K562 (cell line): ENCODE data around the gene MYO16. TPM values are rescaled to one million over a fixed set of nuclear protein-coding genes. Genes with fewer than 3 reads are reported as not detected.
A peak's percentile ranks its signal among the peaks of the same experiment; 100 is the strongest.

Experiments used
- DPF2 ChIP-seq: fragments of 450-650 bp; IDR thresholded peaks from 2 replicates; pipeline ENCODE4 v1.6.1; 2016
- HNRNPH1 ChIP-seq: fragments of 200-400 bp; formaldehyde crosslinking; optimal IDR thresholded peaks from 2 replicates; pipeline ENCODE3; 2017; ENCODE audit warnings: low read depth, mild to moderate bottlenecking, low read length, moderate library complexity
- KDM5B ChIP-seq: fragments of 200-600 bp; sonication (generic); IDR thresholded peaks from 2 replicates; pipeline ENCODE4 v1.6.1; 2012; ENCODE audit warnings: low read depth, mild to moderate bottlenecking, moderate library complexity, low read length, control low read depth, inconsistent platforms; ENCODE audit not compliant: insufficient replicate concordance
- NCOA1 ChIP-seq: fragments of 450-650 bp; IDR thresholded peaks from 2 replicates; pipeline ENCODE4 v1.6.1; 2016; ENCODE audit warnings: low read depth
- PTRF ChIP-seq: fragments of 450-650 bp; IDR thresholded peaks from 2 replicates; pipeline ENCODE4 v1.6.1; 2016; ENCODE audit warnings: mild to moderate bottlenecking, missing genetic modification characterization, missing compliant biosample characterization
- RNF2 ChIP-seq: sonication (generic); IDR thresholded peaks from 2 replicates; pipeline ENCODE4 v1.6.1; 2016
- SLC30A9 ChIP-seq: fragments of 250-450 bp; sonication (Bioruptor Pico); IDR thresholded peaks from 2 replicates; pipeline ENCODE4 v1.8.0; 2022; ENCODE audit warnings: mild to moderate bottlenecking, moderate library complexity
- SMARCA5 ChIP-seq: fragments of 450-650 bp; IDR thresholded peaks from 2 replicates; pipeline ENCODE4 v1.6.1; 2016
- SOX6 ChIP-seq: fragments of 450-650 bp; IDR thresholded peaks from 2 replicates; pipeline ENCODE4 v1.6.1; 2014; ENCODE audit warnings: mild to moderate bottlenecking
- SREBF2 ChIP-seq: sonication (generic); formaldehyde crosslinking; IDR thresholded peaks from 2 replicates; pipeline ENCODE4 v1.4.0; 2020; ENCODE audit warnings: mild to moderate bottlenecking, missing genetic modification reagents
- XRCC4 ChIP-seq: IDR thresholded peaks from one replicate; pipeline ENCODE4 v1.6.1; 2011; ENCODE audit not compliant: insufficient read depth, insufficient read length; ENCODE audit errors: extremely low read depth
- ZEB2 ChIP-seq: fragments of 450-650 bp; IDR thresholded peaks from 2 replicates; pipeline ENCODE4 v1.6.1; 2016
- ZNF354B ChIP-seq: fragments of 250-450 bp; sonication (Bioruptor Pico); IDR thresholded peaks from 2 replicates; pipeline ENCODE4 v1.4.0; 2020
- polyA plus RNA-seq, 8 experiments: library from polyadenylated mRNA; depleted of rRNA in 4 of 8; stranded (reverse) in 5 of 8; unstranded in 3 of 8; fragments of >200 nt; fragmentation: Nextera tagmentation in 2 of 8; fragmentation: Illumina TruSeq in 1 of 8; extraction: Ambion mirVana in 2 of 8; extraction: Trizol in 1 of 8; gene quantifications; 2 replicates each; pipeline versions ENCODE4 v1.2.1 to v1.2.3, GENCODE V29; 2011 to 2014; ENCODE audit warnings: inconsistent platforms in 1 of 8, missing spikeins in 1 of 8
- total RNA-seq, 7 experiments: library from RNA; depleted of rRNA in 6 of 7; stranded (reverse); fragments of >200 nt in 6 of 7; fragmentation: Illumina TruSeq in 2 of 7; extraction: Trizol in 2 of 7; gene quantifications; 2 replicates each; pipeline versions ENCODE4 v1.2.1 to v1.2.3, GENCODE V29; 2011 to 2021; ENCODE audit warnings: low replicate concordance in 1 of 7
- TF ChIP-seq, protein P1 (sequence below): fragments of 450-650 bp; conservative IDR thresholded peaks from 2 replicates; pipeline ENCODE4 v1.6.1; 2016; ENCODE audit warnings: missing genetic modification characterization, low read depth, mild to moderate bottlenecking, control low read depth, missing compliant biosample characterization
- TF ChIP-seq, protein P2 (sequence below), 3 experiments: fragments of 200-800 bp in 1 of 3; fragments of 250-450 bp in 1 of 3; fragments of 450-650 bp in 1 of 3; sonication (Bioruptor Pico) in 1 of 3; sonication (Bioruptor generic) in 1 of 3; formaldehyde crosslinking in 1 of 3; IDR thresholded peaks; 2 replicates each; pipeline versions ENCODE4 v1.6.1 to v1.8.0; 2016 to 2022; ENCODE audit warnings: mild to moderate bottlenecking in 2 of 3, missing genetic modification characterization in 2 of 3, missing compliant biosample characterization in 1 of 3, moderate library complexity in 1 of 3
- TF ChIP-seq, protein P3 (sequence below): fragments of 450-650 bp; IDR thresholded peaks from one replicate; pipeline ENCODE4 v1.6.1; 2018; ENCODE audit warnings: mild to moderate bottlenecking, moderate library complexity; ENCODE audit not compliant: partially characterized antibody
- TF ChIP-seq, protein P4 (sequence below): sonication (generic); formaldehyde crosslinking; IDR thresholded peaks from 2 replicates; pipeline ENCODE4 v1.8.1; 2023; ENCODE audit warnings: missing genetic modification reagents, mild to moderate bottlenecking, borderline replicate concordance

MYO16 gene
- total and polyA plus RNA-seq, 9 of the 15 experiments (the other 6 are each of a cell fraction or from before 2014, with no cell fraction given) = 4.3 to 45.7 (median 12.1) TPM

DNA sequence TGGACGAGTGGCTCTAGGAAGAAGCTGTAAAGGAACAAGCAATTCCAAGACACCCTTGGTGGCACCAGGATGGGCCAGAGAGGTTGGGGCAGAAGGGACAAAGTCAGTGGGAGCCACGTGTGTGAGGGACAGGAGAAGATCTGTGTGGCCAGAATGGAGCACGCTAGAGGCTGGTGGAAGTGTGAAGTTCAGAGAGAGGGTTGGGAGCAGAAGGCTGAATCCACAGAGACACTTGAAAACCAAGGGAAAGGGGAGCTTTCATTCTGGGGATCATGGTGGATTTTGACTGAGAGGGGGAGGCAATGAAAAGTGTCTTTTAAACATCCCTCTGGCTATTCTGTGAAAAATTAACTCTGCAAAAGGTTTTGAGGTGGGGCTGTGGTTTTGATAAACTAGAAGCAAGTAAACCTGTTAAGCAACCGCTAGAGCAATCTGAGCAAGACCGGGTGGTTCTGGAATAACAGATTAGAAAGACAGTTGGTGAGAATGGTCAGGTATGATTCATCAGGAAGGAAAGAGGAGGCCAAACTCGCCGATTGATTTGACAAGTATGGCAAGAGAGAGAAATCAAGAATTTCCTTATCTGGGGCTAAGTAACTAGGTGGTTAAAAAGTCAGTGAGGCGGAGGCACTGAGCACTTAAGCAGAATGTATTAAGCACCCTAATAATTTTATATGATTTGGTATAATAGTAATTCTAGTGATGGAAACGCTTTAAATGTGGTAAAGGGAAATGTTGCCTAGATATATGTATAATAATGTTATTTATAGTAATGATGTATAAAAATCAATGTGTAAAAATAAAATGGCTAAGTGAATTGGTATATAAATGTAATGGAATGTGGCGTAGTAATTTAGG is 140.0 kb downstream of the MYO16 start (continued):
- TF ChIP-seq, protein P1, sequence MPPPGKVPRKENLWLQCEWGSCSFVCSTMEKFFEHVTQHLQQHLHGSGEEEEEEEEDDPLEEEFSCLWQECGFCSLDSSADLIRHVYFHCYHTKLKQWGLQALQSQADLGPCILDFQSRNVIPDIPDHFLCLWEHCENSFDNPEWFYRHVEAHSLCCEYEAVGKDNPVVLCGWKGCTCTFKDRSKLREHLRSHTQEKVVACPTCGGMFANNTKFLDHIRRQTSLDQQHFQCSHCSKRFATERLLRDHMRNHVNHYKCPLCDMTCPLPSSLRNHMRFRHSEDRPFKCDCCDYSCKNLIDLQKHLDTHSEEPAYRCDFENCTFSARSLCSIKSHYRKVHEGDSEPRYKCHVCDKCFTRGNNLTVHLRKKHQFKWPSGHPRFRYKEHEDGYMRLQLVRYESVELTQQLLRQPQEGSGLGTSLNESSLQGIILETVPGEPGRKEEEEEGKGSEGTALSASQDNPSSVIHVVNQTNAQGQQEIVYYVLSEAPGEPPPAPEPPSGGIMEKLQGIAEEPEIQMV (tag) = no peak
- no peak for TF ChIP-seq ZNF354B
- no peak for TF ChIP-seq XRCC4
- no peak for TF ChIP-seq SLC30A9 (CRISPR knock-in tag)
- TF ChIP-seq PTRF (tag) = no peak
- TF ChIP-seq KDM5B = no peak
- peak; percentile 69; the same call in 1 of the 2 replicates for TF ChIP-seq ZEB2
- no peak for TF ChIP-seq HNRNPH1
- TF ChIP-seq, protein P2, sequence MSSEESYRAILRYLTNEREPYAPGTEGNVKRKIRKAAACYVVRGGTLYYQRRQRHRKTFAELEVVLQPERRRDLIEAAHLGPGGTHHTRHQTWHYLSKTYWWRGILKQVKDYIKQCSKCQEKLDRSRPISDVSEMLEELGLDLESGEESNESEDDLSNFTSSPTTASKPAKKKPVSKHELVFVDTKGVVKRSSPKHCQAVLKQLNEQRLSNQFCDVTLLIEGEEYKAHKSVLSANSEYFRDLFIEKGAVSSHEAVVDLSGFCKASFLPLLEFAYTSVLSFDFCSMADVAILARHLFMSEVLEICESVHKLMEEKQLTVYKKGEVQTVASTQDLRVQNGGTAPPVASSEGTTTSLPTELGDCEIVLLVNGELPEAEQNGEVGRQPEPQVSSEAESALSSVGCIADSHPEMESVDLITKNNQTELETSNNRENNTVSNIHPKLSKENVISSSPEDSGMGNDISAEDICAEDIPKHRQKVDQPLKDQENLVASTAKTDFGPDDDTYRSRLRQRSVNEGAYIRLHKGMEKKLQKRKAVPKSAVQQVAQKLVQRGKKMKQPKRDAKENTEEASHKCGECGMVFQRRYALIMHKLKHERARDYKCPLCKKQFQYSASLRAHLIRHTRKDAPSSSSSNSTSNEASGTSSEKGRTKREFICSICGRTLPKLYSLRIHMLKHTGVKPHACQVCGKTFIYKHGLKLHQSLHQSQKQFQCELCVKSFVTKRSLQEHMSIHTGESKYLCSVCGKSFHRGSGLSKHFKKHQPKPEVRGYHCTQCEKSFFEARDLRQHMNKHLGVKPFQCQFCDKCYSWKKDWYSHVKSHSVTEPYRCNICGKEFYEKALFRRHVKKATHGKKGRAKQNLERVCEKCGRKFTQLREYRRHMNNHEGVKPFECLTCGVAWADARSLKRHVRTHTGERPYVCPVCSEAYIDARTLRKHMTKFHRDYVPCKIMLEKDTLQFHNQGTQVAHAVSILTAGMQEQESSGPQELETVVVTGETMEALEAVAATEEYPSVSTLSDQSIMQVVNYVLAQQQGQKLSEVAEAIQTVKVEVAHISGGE (CRISPR knock-in tag; IDR thresholded peaks at IDR 0.05) = no peak
- TF ChIP-seq, protein P3, sequence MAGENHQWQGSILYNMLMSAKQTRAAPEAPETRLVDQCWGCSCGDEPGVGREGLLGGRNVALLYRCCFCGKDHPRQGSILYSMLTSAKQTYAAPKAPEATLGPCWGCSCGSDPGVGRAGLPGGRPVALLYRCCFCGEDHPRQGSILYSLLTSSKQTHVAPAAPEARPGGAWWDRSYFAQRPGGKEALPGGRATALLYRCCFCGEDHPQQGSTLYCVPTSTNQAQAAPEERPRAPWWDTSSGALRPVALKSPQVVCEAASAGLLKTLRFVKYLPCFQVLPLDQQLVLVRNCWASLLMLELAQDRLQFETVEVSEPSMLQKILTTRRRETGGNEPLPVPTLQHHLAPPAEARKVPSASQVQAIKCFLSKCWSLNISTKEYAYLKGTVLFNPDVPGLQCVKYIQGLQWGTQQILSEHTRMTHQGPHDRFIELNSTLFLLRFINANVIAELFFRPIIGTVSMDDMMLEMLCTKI = no peak
- peak; percentile 93; the same call in 1 of the 2 replicates for TF ChIP-seq NCOA1
- no peak for TF ChIP-seq SREBF2 (CRISPR knock-in tag)
- TF ChIP-seq, protein P4, sequence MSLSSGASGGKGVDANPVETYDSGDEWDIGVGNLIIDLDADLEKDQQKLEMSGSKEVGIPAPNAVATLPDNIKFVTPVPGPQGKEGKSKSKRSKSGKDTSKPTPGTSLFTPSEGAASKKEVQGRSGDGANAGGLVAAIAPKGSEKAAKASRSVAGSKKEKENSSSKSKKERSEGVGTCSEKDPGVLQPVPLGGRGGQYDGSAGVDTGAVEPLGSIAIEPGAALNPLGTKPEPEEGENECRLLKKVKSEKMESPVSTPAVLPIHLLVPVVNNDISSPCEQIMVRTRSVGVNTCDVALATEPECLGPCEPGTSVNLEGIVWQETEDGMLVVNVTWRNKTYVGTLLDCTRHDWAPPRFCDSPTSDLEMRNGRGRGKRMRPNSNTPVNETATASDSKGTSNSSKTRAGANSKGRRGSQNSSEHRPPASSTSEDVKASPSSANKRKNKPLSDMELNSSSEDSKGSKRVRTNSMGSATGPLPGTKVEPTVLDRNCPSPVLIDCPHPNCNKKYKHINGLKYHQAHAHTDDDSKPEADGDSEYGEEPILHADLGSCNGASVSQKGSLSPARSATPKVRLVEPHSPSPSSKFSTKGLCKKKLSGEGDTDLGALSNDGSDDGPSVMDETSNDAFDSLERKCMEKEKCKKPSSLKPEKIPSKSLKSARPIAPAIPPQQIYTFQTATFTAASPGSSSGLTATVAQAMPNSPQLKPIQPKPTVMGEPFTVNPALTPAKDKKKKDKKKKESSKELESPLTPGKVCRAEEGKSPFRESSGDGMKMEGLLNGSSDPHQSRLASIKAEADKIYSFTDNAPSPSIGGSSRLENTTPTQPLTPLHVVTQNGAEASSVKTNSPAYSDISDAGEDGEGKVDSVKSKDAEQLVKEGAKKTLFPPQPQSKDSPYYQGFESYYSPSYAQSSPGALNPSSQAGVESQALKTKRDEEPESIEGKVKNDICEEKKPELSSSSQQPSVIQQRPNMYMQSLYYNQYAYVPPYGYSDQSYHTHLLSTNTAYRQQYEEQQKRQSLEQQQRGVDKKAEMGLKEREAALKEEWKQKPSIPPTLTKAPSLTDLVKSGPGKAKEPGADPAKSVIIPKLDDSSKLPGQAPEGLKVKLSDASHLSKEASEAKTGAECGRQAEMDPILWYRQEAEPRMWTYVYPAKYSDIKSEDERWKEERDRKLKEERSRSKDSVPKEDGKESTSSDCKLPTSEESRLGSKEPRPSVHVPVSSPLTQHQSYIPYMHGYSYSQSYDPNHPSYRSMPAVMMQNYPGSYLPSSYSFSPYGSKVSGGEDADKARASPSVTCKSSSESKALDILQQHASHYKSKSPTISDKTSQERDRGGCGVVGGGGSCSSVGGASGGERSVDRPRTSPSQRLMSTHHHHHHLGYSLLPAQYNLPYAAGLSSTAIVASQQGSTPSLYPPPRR = no peak
- peak; percentile 95 for TF ChIP-seq DPF2
- TF ChIP-seq SMARCA5 = no peak
- peak; percentile 88 for TF ChIP-seq SOX6
- TF ChIP-seq RNF2 = peak; percentile 99
